Right atrium auricular region (tissue), 2 donors: ENCODE results near the gene NIF3L1. TPM values are rescaled to one million over a fixed set of nuclear protein-coding genes. Genes with fewer than 3 reads are reported as not detected.

Experiments used
- DNase-seq: peaks from one replicate; pipeline ENCODE4 v3.0.0-alpha.2; 2019; ENCODE audit warnings: low spot score
- H3K27ac ChIP-seq, 2 donors: fragments of 200-600 bp; sonication (generic); 1 replicate in 1 of 2; 2 replicates in 1 of 2; pipeline ENCODE4 v1.5.1; 2016 to 2019
- H3K27me3 ChIP-seq, 2 donors: fragments of 200-600 bp; sonication (generic); one replicate each; pipeline versions ENCODE4 v1.5.1 to v1.6.0; 2017 to 2019
- H3K36me3 ChIP-seq: fragments of 200-600 bp; sonication (generic); one replicate; pipeline ENCODE4 v1.5.1; 2016
- H3K4me1 ChIP-seq, 2 donors: fragments of 200-600 bp; sonication (generic); one replicate each; pipeline versions ENCODE4 v1.5.1 to v1.6.0; 2017 to 2019
- H3K4me3 ChIP-seq, 2 donors: fragments of 200-600 bp; sonication (generic); 1 replicate in 1 of 2; 2 replicates in 1 of 2; pipeline ENCODE4 v1.5.1; 2017 to 2019; ENCODE audit warnings: mild to moderate bottlenecking in 1 of 2, moderate library complexity in 1 of 2
- H3K9me3 ChIP-seq, 2 donors: fragments of 200-600 bp; sonication (generic); one replicate each; pipeline ENCODE4 v1.5.1; 2019
- total RNA-seq, 2 donors: library from RNA; depleted of rRNA; stranded (reverse); fragments of >200 nt; gene quantifications; one replicate each; pipeline ENCODE4 v1.1.0, GENCODE V29; 2016
- TF ChIP-seq, protein P1 (sequence below), 2 donors: fragments of 200-600 bp; sonication (generic); IDR thresholded peaks; one replicate each; pipeline ENCODE4 v1.5.1; 2019; ENCODE audit warnings: antibody characterized with exemption in 2 of 2

NIF3L1 gene
- total RNA-seq, 2 donors from 2014 or later: 16.1 to 16.6 TPM

DNA sequence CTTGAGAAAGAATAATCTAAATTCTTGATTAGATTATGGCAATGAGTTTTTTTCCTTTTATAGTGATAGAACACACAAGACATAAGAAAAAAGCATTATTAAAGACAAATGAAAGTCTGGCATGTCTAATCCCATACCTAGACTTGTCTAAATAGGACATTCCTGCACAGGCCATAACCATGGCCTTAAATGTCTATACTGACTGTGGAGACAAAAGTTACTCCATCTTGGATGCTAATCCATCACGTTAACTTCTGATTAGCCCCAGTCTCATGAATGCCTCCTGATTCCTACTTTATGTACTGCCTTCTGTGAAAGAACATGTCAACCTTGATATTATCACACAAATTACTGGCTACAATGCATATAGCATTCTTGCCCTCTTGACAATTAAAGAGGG lies 50.7 kb downstream of the NIF3L1 start:
- no peak overlapping the region for H3K4me3 ChIP-seq

DNA sequence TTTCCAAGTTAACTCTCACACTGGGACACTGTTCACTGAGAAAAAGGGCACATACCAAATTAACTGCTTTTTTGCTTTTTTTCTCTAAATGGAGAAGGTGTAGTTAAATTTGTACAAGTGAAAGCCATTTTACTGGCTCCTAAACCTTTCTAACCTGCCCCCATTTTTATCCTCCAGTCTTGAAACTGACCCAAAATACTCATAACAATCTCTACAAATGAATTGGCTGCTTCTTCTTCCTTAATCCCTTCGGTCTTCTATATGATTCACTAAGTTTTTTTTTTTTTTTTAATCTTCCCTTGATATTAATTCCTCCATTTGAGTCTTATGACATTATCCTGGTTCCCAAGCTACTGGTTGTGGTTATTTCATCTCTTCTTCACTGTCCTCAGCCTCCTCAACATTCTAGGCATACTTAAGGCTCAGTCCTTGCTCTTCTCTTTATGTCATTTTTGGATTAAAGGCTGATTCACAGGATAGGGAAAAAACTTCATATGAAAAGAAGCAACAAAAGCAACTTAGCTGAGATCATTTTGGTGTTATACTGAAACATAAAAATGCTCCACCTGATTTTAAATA lies 54.4 kb downstream of the NIF3L1 start:
- TF ChIP-seq, protein P1, sequence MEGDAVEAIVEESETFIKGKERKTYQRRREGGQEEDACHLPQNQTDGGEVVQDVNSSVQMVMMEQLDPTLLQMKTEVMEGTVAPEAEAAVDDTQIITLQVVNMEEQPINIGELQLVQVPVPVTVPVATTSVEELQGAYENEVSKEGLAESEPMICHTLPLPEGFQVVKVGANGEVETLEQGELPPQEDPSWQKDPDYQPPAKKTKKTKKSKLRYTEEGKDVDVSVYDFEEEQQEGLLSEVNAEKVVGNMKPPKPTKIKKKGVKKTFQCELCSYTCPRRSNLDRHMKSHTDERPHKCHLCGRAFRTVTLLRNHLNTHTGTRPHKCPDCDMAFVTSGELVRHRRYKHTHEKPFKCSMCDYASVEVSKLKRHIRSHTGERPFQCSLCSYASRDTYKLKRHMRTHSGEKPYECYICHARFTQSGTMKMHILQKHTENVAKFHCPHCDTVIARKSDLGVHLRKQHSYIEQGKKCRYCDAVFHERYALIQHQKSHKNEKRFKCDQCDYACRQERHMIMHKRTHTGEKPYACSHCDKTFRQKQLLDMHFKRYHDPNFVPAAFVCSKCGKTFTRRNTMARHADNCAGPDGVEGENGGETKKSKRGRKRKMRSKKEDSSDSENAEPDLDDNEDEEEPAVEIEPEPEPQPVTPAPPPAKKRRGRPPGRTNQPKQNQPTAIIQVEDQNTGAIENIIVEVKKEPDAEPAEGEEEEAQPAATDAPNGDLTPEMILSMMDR (IDR thresholded peaks at IDR 0.05): no peak
- no peak for DNase-seq
- Histone ChIP-seq H3K4me3 (no peak overlapping the region), H3K27me3 (no peaks in the 10 kb centered on the region), H3K27ac (no peak overlapping the region), H3K4me1 (no peaks in the 10 kb centered on the region), H3K9me3 (no peaks in the 10 kb centered on the region), H3K36me3 (peaks cover 68% of the 10 kb centered on the region)

More for the DNA sequence above, 50.7 kb downstream of the NIF3L1 start:
- Histone ChIP-seq H3K27ac (no peak overlapping the region), H3K4me1 (no peaks in the 10 kb centered on the region), H3K27me3 (no peaks in the 10 kb centered on the region), H3K9me3 (no peaks in the 10 kb centered on the region), H3K36me3 (peaks cover 78% of the 10 kb centered on the region)
- TF ChIP-seq, protein P1 (IDR thresholded peaks at IDR 0.05): no peak
- no peak for DNase-seq

DNA sequence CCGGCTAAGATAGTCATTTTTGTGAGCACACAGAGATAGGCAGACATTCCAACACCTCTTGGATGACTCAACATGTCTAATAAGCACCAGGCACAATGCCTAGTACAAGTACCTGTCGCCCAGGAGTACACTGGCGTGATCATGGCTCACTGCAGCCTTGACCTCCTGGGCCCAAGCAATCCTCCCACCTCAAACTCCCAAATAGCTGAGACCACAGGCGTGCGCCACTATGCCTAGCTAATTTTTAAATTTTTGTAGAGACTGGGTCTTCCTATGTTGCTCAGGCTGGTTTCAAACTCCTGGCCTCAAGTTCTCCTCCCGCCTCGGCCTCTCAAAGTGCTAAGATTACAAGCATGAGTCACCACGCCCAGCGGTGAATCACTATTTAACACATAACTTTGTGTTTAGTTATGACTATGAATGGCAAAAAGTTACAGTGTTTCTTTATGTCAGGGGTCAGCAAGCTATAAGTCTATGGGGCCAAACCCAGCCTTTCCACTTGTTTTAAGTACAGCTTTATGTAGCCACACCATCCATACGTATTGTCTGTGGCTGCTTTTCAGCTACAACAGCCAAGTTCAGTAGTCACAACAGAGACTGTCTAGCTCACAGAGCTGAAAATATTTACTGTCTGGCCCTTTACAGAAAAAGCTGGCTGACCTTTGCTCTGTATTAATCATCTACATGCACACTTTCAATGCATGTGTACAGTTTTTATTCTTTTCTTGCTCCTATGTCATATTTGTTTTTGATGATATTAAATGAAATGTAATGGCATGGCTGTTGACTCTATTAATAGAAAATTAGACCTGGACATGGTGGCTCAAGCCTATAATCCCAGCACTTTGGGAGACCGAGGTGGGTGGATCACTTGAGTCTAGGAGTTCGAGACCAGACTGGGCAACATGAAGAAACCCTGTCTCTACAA lies 55.6 kb downstream of the NIF3L1 start:
- Histone ChIP-seq H3K27me3 (no peaks in the 10 kb centered on the region), H3K27ac (no peak overlapping the region), H3K36me3 (peaks cover 72% of the 10 kb centered on the region), H3K4me1 (no peaks in the 10 kb centered on the region), H3K4me3 (no peak overlapping the region), H3K9me3 (no peaks in the 10 kb centered on the region)
- no peak for DNase-seq
- TF ChIP-seq, protein P1 (IDR thresholded peaks at IDR 0.05): no peak

DNA sequence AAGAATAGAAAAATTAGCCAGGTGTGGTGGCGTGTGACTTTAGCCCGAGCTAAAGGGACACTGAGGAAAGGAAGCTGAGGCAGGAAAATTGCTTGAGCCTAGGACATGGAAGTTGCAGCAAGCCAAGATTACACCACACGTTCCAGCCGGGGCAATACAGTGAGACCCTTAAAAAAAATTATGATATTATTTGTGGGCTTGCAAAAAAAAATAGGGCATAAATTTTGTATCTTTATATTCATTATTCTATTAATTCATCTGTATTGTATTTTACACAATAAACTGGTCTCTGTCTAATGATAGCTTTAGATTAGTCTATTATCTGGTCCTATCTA lies 56.2 kb downstream of the NIF3L1 start:
- no peak for DNase-seq
- no peak overlapping the region for H3K4me3 ChIP-seq
- TF ChIP-seq, protein P1 (IDR thresholded peaks at IDR 0.05): no peak
- H3K27ac ChIP-seq: no peak overlapping the region
- H3K9me3 ChIP-seq: no peaks in the 10 kb centered on the region
- no peaks in the 10 kb centered on the region for H3K4me1 ChIP-seq
- H3K36me3 ChIP-seq: peaks cover 66% of the 10 kb centered on the region
- no peaks in the 10 kb centered on the region for H3K27me3 ChIP-seq

DNA sequence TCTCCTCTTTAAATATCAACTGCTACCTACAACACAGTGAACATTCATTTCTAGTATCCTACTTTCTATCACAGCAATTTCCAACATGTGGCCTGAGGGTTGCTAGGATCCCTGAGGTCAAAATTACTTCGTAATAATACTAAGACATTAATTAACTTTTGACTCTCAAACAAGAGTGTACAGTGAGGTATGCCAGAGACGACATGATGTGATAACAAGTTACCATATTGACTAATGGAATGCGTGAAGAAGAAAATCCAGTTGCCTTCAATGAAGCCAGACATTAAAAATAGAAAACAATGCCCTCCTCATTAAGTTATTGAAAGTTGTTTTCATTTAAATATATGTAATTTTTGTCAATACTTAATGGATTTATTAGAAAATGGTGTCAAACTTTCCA lies 61.2 kb downstream of the NIF3L1 start:
- Histone ChIP-seq H3K9me3 (no peaks in the 10 kb centered on the region), H3K27me3 (no peaks in the 10 kb centered on the region), H3K36me3 (peaks cover 52% of the 10 kb centered on the region), H3K4me1 (no peaks in the 10 kb centered on the region), H3K4me3 (no peak overlapping the region), H3K27ac (no peak overlapping the region)
- TF ChIP-seq, protein P1 (IDR thresholded peaks at IDR 0.05): no peak
- no peak for DNase-seq

Other genes starting within 250 kb of the NIF3L1 start
- gene BZW1, start 77.5 kb upstream of the NIF3L1 start, total RNA-seq: 100 to 1,000 TPM in 1 of 2 donors, 10 to 100 TPM in 1; 58.0 to 131 TPM
- gene CLK1, start 24.7 kb upstream of the NIF3L1 start, total RNA-seq: 10 to 100 TPM; 41.7 to 62.5 TPM
- 10 to 100 TPM in 1 of 2 donors, 1 to 10 TPM in 1; 6.1 to 22.9 TPM for gene PPIL3, start 294 bp upstream of the NIF3L1 start, total RNA-seq
- 10 to 100 TPM in 1 of 2 donors, 1 to 10 TPM in 1; 8.5 to 14.7 TPM for gene ORC2, start 74.3 kb downstream of the NIF3L1 start, total RNA-seq
- 1 to 10 TPM; 4.0 to 4.8 TPM for gene HYCC2, start 182.3 kb downstream of the NIF3L1 start, total RNA-seq
- gene NDUFB3, start 182.6 kb downstream of the NIF3L1 start, total RNA-seq: 100 to 1,000 TPM; 152 to 238 TPM
- 100 to 1,000 TPM; 154 to 179 TPM for gene CFLAR, start 226.8 kb downstream of the NIF3L1 start, total RNA-seq